ENCODE data around the gene ZNF654.

The ZNF654 gene

DNA sequence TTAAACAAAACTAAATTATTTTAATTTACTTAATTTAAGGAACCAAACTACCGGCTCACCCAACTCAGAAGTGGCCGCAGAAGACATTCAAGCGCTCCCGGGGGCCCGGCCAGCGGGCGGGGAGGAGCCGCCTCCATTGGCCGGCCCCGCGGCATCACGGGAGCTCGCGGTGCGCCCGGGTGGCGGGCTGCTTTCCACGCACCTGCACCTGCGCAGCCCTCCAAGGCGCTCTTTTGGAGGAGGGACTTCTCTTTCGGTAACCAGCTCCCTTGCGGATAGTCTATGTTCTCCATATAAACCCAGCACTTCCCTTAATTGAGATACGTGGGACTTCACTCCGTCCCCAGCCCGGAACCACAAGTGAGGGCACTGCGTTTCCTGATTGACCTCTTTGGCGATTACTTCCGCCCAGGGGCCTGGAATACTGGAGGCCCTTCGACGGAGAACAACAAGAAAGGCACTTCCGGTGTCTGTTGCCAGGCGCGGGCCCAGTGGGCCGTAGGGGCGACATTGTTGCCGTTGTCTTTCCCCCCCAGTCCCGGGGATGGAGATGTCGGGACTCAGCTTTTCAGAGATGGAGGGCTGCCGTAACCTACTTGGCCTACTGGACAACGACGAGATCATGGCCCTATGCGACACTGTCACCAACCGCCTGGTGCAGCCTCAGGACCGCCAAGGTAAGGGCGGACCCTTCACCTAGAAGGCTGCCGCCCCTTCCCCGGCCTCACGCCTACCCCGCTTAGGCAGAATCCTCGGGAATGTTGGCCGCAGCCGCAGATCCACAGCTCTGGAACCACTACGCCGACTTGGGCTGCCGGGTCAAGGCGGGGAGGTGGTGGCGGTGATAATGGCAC, 90.7 kb downstream of the ZNF654 start, which contains the start of gene C3orf38:
Gene C3orf38, plus strand, starts transcription at position 451 of the 854 bp plus-strand sequence. Its CDS starts 94 bp downstream, at position 545.
- Histone ChIP-seq H3K27ac (ENCODE audit: poor library complexity, severe bottlenecking) (peak within 1 kb of the TSS; percentile 86), H3K4me1 (ENCODE audit: insufficient read depth, poor library complexity, severe bottlenecking) (peaks cover 22% of the 10 kb centered on the region), H3K27me3 (ENCODE audit: insufficient read depth, poor library complexity, severe bottlenecking) (no peaks in the 10 kb centered on the region), H3K36me3 (ENCODE audit: low read depth) (peaks cover 22% of the 10 kb centered on the region), H3K4me3 (ENCODE audit: severe bottlenecking) (peak within 1 kb of the TSS; percentile 75), H3K9me3 (ENCODE audit: severe bottlenecking) (no peaks in the 10 kb centered on the region)
- DNase-seq (ENCODE audit: low spot score) (peak; percentile 89), ATAC-seq (ENCODE audit: low read depth) (peak; percentile 92)
- no peak for TF ChIP-seq CTCF (IDR thresholded peaks at IDR 0.05; ENCODE audit: poor library complexity, severe bottlenecking)

DNA sequence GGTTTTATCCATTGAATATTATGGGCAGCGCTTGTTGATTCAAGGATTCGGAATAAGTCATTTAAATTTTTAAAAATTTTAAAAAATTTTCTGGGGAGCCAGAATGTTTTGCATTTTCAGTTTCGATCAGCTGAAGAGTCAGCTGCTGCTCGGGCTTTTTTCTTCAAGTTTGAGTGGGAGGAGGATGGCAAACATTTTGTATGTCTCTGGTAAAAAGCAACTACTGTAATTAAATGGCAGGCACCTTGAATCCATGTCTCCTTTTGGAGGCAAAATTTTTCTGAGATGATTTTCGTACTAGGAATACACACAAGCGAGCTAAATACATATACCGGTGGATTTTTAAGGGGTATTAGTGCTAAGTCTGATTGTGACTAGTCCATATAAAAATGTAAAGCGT, 91.3 kb downstream of the ZNF654 start:
- no peak for TF ChIP-seq CTCF (IDR thresholded peaks at IDR 0.05; ENCODE audit: poor library complexity, severe bottlenecking)
- no peak for DNase-seq (ENCODE audit: low spot score)
- no peaks in the 10 kb centered on the region for H3K27me3 ChIP-seq (ENCODE audit: insufficient read depth, poor library complexity, severe bottlenecking)

GRCh38 chr3:88150806-88151205, 91.8 kb downstream of the ZNF654 start:
- ATAC-seq (ENCODE audit: low read depth) = no peak
- Histone ChIP-seq H3K4me3 (ENCODE audit: severe bottlenecking) (peak overlapping the region; percentile 75), H3K36me3 (ENCODE audit: low read depth) (peaks cover 32% of the 10 kb centered on the region), H3K27ac (ENCODE audit: poor library complexity, severe bottlenecking) (peak overlapping the region; percentile 86), H3K27me3 (ENCODE audit: insufficient read depth, poor library complexity, severe bottlenecking) (no peaks in the 10 kb centered on the region), H3K4me1 (ENCODE audit: insufficient read depth, poor library complexity, severe bottlenecking) (peaks cover 22% of the 10 kb centered on the region), H3K9me3 (ENCODE audit: severe bottlenecking) (no peaks in the 10 kb centered on the region)
- DNase-seq (ENCODE audit: low spot score) = no peak
- no peak for TF ChIP-seq CTCF (IDR thresholded peaks at IDR 0.05; ENCODE audit: poor library complexity, severe bottlenecking)

More for the DNA sequence above, 91.3 kb downstream of the ZNF654 start:
- Histone ChIP-seq H3K4me1 (ENCODE audit: insufficient read depth, poor library complexity, severe bottlenecking) (peaks cover 22% of the 10 kb centered on the region), H3K27ac (ENCODE audit: poor library complexity, severe bottlenecking) (peak overlapping the region; percentile 86), H3K4me3 (ENCODE audit: severe bottlenecking) (peak overlapping the region; percentile 75), H3K9me3 (ENCODE audit: severe bottlenecking) (no peaks in the 10 kb centered on the region), H3K36me3 (ENCODE audit: low read depth) (peaks cover 28% of the 10 kb centered on the region)
- ATAC-seq (ENCODE audit: low read depth) = no peak

GRCh38 chr3:88151358-88151757, 92.3 kb downstream of the ZNF654 start:
- Histone ChIP-seq H3K4me3 (ENCODE audit: severe bottlenecking) (peak overlapping the region; percentile 75), H3K36me3 (ENCODE audit: low read depth) (peaks cover 37% of the 10 kb centered on the region), H3K27ac (ENCODE audit: poor library complexity, severe bottlenecking) (no peak overlapping the region), H3K9me3 (ENCODE audit: severe bottlenecking) (no peaks in the 10 kb centered on the region), H3K27me3 (ENCODE audit: insufficient read depth, poor library complexity, severe bottlenecking) (no peaks in the 10 kb centered on the region), H3K4me1 (ENCODE audit: insufficient read depth, poor library complexity, severe bottlenecking) (peaks cover 22% of the 10 kb centered on the region)
- DNase-seq (ENCODE audit: low spot score) = no peak
- ATAC-seq (ENCODE audit: low read depth) = no peak
- no peak for TF ChIP-seq CTCF (IDR thresholded peaks at IDR 0.05; ENCODE audit: poor library complexity, severe bottlenecking)

DNA sequence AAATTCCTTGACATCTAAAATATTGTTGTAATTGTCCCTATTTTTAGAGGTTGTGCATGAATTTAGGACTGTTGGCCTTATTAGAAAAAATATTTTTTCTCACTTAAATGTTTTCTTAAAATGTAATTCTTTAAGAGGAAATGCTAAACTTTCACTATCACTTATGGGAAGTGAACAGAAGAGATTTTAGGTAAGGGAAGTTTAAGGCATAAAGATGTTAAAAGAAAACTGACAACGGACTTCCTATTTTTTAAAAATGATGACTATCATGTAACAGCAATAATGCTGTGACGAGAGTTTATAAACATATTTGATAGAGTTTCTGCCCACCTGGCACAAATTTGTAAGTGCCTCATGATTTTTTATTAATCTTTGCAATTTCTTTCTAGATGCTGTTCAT, 93.8 kb downstream of the ZNF654 start:
- H3K4me3 ChIP-seq (ENCODE audit: severe bottlenecking) = no peak overlapping the region
- H3K36me3 ChIP-seq (ENCODE audit: low read depth) = peaks cover 52% of the 10 kb centered on the region
- H3K27ac ChIP-seq (ENCODE audit: poor library complexity, severe bottlenecking) = no peak overlapping the region
- no peak for TF ChIP-seq CTCF (IDR thresholded peaks at IDR 0.05; ENCODE audit: poor library complexity, severe bottlenecking)
- DNase-seq (ENCODE audit: low spot score) (no peak), ATAC-seq (ENCODE audit: low read depth) (no peak)
- no peaks in the 10 kb centered on the region for H3K27me3 ChIP-seq (ENCODE audit: insufficient read depth, poor library complexity, severe bottlenecking)
- no peaks in the 10 kb centered on the region for H3K9me3 ChIP-seq (ENCODE audit: severe bottlenecking)
- peaks cover 22% of the 10 kb centered on the region for H3K4me1 ChIP-seq (ENCODE audit: insufficient read depth, poor library complexity, severe bottlenecking)

Measured in RWPE2 (cell line).